ENCODE data around the gene SWSAP1. TPM values are rescaled to one million over a fixed set of nuclear protein-coding genes. Genes with fewer than 3 reads are reported as not detected.
"Not testable (repeated sequence)": the region's sequence is repeated elsewhere in the genome, so short reads cannot be mapped to it uniquely, and the experiment has no call there.

SWSAP1 gene
- total RNA-seq, 1 donor from 2014 or later = 1.1 TPM

DNA sequence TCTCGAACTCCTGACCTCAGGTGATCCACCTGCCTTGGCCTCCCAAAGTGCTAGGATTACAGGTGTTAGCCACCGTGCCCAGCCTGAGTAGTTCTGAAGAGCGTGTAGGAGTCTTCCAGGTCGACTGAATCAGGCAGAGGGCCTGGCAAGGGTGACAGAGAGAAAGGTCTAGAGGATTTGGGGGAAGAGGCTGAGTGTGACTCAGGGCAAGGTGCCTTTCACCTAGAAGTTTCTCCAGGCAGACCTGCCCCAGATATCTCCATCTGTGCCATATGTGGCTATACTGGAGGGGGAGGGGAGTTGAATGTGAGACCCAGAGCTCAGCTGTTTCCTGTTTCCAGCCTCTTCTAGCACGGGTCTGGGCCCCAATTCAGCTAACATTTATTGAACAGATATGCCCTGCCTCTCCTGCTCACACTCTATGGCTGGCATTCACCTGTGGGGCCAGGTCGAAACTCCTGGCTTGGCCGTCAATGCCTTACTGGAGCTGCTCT, 26.9 kb upstream of the SWSAP1 start:
- intact Hi-C loops (cut with micrococcal nuclease) = no loop called here
- TF ChIP-seq, protein P1, sequence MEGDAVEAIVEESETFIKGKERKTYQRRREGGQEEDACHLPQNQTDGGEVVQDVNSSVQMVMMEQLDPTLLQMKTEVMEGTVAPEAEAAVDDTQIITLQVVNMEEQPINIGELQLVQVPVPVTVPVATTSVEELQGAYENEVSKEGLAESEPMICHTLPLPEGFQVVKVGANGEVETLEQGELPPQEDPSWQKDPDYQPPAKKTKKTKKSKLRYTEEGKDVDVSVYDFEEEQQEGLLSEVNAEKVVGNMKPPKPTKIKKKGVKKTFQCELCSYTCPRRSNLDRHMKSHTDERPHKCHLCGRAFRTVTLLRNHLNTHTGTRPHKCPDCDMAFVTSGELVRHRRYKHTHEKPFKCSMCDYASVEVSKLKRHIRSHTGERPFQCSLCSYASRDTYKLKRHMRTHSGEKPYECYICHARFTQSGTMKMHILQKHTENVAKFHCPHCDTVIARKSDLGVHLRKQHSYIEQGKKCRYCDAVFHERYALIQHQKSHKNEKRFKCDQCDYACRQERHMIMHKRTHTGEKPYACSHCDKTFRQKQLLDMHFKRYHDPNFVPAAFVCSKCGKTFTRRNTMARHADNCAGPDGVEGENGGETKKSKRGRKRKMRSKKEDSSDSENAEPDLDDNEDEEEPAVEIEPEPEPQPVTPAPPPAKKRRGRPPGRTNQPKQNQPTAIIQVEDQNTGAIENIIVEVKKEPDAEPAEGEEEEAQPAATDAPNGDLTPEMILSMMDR (IDR thresholded peaks at IDR 0.05; ENCODE audit: borderline replicate concordance) = no peak
- Histone ChIP-seq H3K4me1 (peaks cover 33% of the 10 kb centered on the region), H3K4me3 (no peak overlapping the region), H3K9me3 (replicated peaks) (peaks cover 9% of the 10 kb centered on the region), H3K27ac (replicated peaks) (no peak overlapping the region), H3K36me3 (peaks cover 3% of the 10 kb centered on the region), H3K27me3 (ENCODE audit: low read depth) (no peaks in the 10 kb centered on the region)
- DNase-seq = no peak

DNA sequence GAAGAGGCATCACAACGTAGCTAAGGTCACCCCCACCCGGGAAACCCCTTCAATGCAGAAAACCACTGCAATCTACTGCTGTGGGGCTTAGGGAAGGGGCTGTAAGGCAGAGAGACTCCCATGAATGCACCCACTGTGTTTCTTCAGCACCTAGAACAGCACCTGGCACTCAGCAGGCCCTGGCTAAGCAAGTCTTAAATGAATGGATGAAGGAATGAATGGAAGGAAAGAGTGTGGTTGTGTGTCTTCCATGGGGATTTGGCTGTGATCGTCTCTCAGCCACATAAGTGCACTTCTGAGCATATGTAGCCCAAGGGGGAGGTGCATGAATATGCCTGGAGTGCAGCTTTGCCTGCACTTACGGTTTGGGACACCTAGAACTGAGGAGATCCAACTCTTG, 25.3 kb upstream of the SWSAP1 start:
- Histone ChIP-seq H3K27ac (replicated peaks) (no peak overlapping the region), H3K4me1 (peaks cover 27% of the 10 kb centered on the region), H3K36me3 (no peaks in the 10 kb centered on the region), H3K27me3 (ENCODE audit: low read depth) (no peaks in the 10 kb centered on the region), H3K4me3 (no peak overlapping the region), H3K9me3 (replicated peaks) (peaks cover 9% of the 10 kb centered on the region)
- TF ChIP-seq, protein P1 (IDR thresholded peaks at IDR 0.05; ENCODE audit: borderline replicate concordance) = no peak
- no peak for DNase-seq
- intact Hi-C loops (cut with micrococcal nuclease) = no loop called here

GRCh38 chr19:11354102-11354501, 20.4 kb upstream of the SWSAP1 start:
- peaks cover 22% of the 10 kb centered on the region for H3K4me1 ChIP-seq
- H3K9me3 ChIP-seq (replicated peaks); H3K27me3 ChIP-seq (ENCODE audit: low read depth); H3K4me3 ChIP-seq; H3K36me3 ChIP-seq; DNase-seq; H3K27ac ChIP-seq (replicated peaks); intact Hi-C loops (cut with micrococcal nuclease): not testable (repeated sequence)

DNA sequence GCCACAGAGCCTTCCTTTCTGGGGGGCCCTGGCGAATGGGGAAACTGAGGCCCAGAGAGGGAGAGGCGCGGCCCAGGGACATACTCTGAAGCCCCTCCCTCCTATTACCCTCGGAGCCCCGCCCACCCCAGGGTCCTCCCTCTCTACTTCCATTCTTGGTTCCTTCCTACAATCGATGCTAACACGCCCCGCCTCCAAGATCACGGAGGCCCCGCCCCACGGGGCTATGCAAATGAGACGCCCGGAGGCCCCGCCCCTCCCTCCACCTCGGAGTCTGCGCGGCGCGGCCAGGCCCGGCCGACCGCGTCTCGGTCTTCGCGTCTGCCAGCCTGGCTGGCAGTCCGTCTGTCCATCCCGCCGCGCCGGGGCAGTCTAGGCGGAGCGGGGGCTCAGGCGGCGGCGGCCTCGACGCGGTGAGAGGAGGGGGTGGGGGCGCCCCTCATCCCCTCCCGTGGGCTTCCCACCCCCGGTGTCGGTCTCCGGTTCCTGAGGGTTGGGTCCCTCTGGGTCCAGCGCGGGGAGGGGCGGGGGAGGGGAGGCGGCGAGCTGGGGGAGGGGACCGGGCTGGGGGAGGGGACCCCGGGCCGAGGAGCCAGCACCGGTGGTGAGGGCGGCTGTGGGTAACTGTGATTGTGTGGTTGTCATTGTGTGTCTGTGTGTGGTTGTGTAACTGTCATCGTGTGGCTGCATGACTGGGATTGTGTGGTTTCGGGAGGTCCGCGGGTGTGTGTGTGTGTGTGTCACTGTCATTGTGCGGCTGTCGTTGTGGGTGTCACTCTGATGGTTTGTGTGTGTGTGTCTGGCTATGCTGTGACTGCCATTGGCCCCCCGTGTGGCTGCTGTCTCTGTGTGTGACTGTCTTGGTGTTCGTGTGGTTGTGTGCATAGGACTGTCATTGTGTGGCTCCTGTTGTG, 19.0 kb upstream of the SWSAP1 start, which contains the start of gene PLPPR2:
Gene PLPPR2, plus strand, starts transcription at position 273 of the 914 bp plus-strand sequence. CDS start 2,242 bp downstream, outside the sequence.
- H3K27me3 ChIP-seq (ENCODE audit: low read depth) = no peaks in the 10 kb centered on the region
- peak within 1 kb of the TSS; percentile 77 for H3K4me3 ChIP-seq
- peaks cover 11% of the 10 kb centered on the region for H3K36me3 ChIP-seq
- peak within 1 kb of the TSS; percentile 75 for H3K27ac ChIP-seq (replicated peaks)
- H3K9me3 ChIP-seq (replicated peaks) = no peaks in the 10 kb centered on the region
- intact Hi-C loops (cut with micrococcal nuclease) = no loop called here
- TF ChIP-seq, protein P1 (IDR thresholded peaks at IDR 0.05; ENCODE audit: borderline replicate concordance) = no peak
- DNase-seq = peak; percentile 96
- H3K4me1 ChIP-seq = peaks cover 22% of the 10 kb centered on the region

DNA sequence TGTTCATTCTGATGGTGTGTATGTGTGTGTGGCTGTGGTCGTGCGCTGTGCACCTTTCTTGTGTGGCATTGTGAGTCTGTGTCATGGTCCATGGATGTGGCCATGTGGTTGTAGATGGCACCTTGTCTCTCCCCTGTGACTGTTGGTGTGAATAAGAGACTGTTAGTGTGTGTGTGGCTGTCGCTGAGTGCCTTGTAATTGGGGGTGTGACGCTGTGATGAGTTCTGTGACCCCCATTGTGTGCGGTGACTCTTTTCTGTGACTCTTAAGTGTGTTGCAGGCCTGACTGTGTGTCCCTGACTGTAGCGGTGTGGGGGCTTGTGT, 18.4 kb upstream of the SWSAP1 start:
- Histone ChIP-seq H3K27me3 (ENCODE audit: low read depth) (no peaks in the 10 kb centered on the region), H3K27ac (replicated peaks) (peak overlapping the region; percentile 75), H3K9me3 (replicated peaks) (no peaks in the 10 kb centered on the region), H3K4me1 (peaks cover 25% of the 10 kb centered on the region), H3K36me3 (peaks cover 15% of the 10 kb centered on the region), H3K4me3 (peak overlapping the region; percentile 77)
- TF ChIP-seq, protein P1 (IDR thresholded peaks at IDR 0.05; ENCODE audit: borderline replicate concordance) = no peak
- no peak for DNase-seq
- intact Hi-C loops (cut with micrococcal nuclease) = no loop called here

All from left ventricle myocardium inferior (tissue), 1 donor.